Chondrocyte (in vitro differentiated cells): ENCODE results near the gene PSAP. TPM values are rescaled to one million over a fixed set of nuclear protein-coding genes. Genes with fewer than 3 reads are reported as not detected.

ENCODE experiments used
- DNase-seq: peaks from one replicate; pipeline ENCODE4 v3.0.0; 2021; ENCODE audit warnings: mixed read lengths, low spot score
- H3K27ac Mint-ChIP-seq: one replicate; pipeline ENCODE4 v1.8.0; 2021; ENCODE audit warnings: mild to moderate bottlenecking, moderate library complexity, mixed read lengths; ENCODE audit not compliant: unreplicated experiment
- H3K27me3 Mint-ChIP-seq: 2 replicates; pipeline ENCODE4 v1.8.0; 2021; ENCODE audit warnings: low read depth, mixed read lengths
- H3K36me3 Mint-ChIP-seq: 2 replicates; pipeline ENCODE4 v1.8.0; 2021; ENCODE audit warnings: low read depth, mixed read lengths
- H3K4me1 Mint-ChIP-seq: 2 replicates; pipeline ENCODE4 v1.8.0; 2021; ENCODE audit warnings: low read depth, mild to moderate bottlenecking, mixed read lengths
- H3K4me3 Mint-ChIP-seq: one replicate; pipeline ENCODE4 v1.8.0; 2021; ENCODE audit warnings: mild to moderate bottlenecking, moderate library complexity, mixed read lengths; ENCODE audit not compliant: unreplicated experiment
- H3K9me3 Mint-ChIP-seq: 2 replicates; pipeline ENCODE4 v1.8.0; 2021; ENCODE audit warnings: low read depth, mixed read lengths
- total RNA-seq: library from RNA; stranded (reverse); gene quantifications from 3 replicates; pipeline ENCODE4 v1.2.1, GENCODE V29; 2021
- TF ChIP-seq, protein P1 (sequence below): fragments of 200-600 bp; sonication (generic); IDR thresholded peaks from 2 replicates; pipeline ENCODE4 v1.5.0; 2021; ENCODE audit warnings: antibody characterized with exemption, mild to moderate bottlenecking, moderate library complexity

Gene PSAP
- total RNA-seq, 1 donor from 2014 or later: 970 TPM

DNA sequence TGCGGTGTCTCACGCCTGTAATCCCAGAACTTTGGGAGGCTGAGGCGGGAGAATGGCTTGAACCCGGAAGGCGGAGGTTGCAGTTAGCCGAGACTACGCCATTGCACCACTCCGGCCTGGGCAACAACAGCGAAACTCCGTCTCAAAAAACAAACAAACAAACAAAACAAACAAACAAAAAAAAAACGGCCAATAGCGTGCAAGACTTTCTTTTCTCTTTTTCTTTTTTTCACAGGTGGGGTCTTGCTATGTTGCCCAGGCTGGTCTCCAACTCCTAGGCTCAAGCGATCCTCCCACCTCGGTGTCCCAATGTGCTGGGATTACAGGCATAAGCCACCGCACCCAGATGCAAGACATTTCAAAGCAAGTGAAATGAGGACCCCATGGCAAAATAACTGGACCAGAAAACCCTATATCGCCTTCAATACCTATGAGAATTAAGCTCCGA, 1.6 kb downstream of the PSAP start:
- peak; percentile 24 for DNase-seq
- Mint-ChIP-seq H3K27me3 (no peaks in the 10 kb centered on the region), H3K27ac (peak overlapping the region; percentile 8), H3K4me3 (peak overlapping the region; percentile 94), H3K9me3 (no peaks in the 10 kb centered on the region), H3K4me1 (peaks cover 53% of the 10 kb centered on the region), H3K36me3 (peaks cover 1% of the 10 kb centered on the region)
- TF ChIP-seq, protein P1, sequence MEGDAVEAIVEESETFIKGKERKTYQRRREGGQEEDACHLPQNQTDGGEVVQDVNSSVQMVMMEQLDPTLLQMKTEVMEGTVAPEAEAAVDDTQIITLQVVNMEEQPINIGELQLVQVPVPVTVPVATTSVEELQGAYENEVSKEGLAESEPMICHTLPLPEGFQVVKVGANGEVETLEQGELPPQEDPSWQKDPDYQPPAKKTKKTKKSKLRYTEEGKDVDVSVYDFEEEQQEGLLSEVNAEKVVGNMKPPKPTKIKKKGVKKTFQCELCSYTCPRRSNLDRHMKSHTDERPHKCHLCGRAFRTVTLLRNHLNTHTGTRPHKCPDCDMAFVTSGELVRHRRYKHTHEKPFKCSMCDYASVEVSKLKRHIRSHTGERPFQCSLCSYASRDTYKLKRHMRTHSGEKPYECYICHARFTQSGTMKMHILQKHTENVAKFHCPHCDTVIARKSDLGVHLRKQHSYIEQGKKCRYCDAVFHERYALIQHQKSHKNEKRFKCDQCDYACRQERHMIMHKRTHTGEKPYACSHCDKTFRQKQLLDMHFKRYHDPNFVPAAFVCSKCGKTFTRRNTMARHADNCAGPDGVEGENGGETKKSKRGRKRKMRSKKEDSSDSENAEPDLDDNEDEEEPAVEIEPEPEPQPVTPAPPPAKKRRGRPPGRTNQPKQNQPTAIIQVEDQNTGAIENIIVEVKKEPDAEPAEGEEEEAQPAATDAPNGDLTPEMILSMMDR: no peak

DNA sequence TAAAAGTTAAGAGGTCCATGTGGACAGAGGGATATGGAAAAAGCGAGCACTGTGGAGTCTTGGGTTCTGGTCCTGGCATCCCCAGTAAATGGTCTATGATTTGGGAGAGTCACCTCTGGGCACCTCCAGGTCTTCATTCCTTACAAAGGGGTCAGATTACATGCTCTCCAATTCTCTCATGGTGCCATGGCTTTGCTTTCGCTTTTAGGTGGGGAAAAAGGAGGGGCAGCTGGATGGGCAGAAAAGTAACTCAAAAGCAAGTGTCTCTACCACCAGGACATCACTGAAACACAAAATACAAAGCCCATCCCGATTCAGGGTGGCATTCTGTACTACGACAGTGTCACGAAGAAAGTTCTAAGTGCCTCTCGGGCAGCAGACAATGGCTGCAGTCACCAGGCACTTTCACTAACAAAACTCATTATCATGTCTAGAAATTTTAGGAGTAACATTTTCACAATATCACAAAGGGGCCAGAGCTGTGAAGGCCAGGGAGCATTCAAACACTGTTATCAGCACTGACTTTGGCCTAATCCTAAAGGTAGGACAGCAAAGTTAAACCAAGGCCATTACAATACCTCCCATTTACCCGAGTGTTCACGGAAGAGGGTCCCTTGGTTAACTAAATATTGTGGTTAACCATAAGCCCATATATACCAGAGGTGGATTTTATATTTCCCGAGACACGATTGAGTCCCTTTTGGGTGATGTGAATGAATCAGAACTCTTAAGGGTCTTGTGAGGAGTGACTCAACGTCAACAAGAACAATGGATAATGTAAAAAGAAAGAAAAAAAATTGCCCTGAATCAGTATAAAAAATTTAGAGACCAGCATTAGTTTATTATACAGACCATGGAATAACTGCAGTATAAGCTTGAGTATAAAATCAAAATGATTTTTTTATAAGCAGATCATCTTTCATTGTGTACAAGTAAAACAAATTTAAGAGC, 2.5 kb downstream of the PSAP start:
- Mint-ChIP-seq H3K27ac (peak overlapping the region; percentile 83), H3K4me3 (peak overlapping the region; percentile 94), H3K27me3 (no peaks in the 10 kb centered on the region), H3K4me1 (peaks cover 50% of the 10 kb centered on the region), H3K9me3 (no peaks in the 10 kb centered on the region), H3K36me3 (peaks cover 1% of the 10 kb centered on the region)
- TF ChIP-seq, protein P1: no peak
- no peak for DNase-seq

DNA sequence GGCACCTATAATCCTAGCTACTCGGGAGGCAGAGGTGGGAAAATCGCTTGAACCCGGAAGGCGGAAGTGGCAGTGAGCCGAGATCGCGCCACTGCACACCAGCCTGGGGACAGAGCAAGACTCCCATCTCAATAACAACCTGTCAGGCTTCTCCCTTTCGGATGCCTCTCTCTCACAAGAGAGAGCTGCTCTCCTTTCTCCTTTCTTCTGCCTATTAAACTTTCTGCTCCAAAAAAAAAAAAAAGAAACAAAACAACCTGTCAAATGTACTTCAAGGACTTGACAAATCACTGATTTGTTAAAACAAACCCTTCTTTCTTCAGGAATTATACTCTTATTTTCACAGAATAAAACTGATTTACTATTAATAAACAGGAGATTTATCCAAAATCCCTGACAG, 3.6 kb downstream of the PSAP start:
- H3K9me3 Mint-ChIP-seq: no peaks in the 10 kb centered on the region
- H3K4me3 Mint-ChIP-seq: no peak overlapping the region
- no peaks in the 10 kb centered on the region for H3K27me3 Mint-ChIP-seq
- H3K36me3 Mint-ChIP-seq: peaks cover 1% of the 10 kb centered on the region
- TF ChIP-seq, protein P1: no peak
- H3K4me1 Mint-ChIP-seq: peaks cover 50% of the 10 kb centered on the region
- H3K27ac Mint-ChIP-seq: no peak overlapping the region
- peak; percentile 4 for DNase-seq

DNA sequence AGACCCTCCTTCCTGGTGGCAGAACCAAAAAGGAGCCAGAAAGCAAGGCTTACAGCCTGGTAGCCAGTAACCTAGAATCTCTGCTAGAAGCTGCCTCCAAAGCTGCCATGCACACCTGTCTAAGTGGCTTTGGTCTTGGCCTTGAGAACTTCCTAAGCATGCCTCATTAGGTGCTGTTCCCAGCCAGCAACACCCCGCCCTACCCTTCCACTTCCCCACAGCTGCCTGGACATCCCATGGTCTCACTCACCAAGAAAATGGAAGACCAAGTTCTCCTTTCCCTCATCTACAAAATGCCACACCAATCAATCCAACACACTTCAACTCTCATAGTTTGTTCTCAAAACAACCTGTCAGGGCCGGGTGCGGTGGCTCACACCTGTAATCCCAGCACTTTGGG, 4.2 kb downstream of the PSAP start:
- TF ChIP-seq, protein P1: no peak
- Mint-ChIP-seq H3K9me3 (no peaks in the 10 kb centered on the region), H3K27ac (no peak overlapping the region), H3K4me3 (no peak overlapping the region), H3K36me3 (peaks cover 1% of the 10 kb centered on the region), H3K27me3 (no peaks in the 10 kb centered on the region), H3K4me1 (peaks cover 46% of the 10 kb centered on the region)
- DNase-seq: peak; percentile 27

DNA sequence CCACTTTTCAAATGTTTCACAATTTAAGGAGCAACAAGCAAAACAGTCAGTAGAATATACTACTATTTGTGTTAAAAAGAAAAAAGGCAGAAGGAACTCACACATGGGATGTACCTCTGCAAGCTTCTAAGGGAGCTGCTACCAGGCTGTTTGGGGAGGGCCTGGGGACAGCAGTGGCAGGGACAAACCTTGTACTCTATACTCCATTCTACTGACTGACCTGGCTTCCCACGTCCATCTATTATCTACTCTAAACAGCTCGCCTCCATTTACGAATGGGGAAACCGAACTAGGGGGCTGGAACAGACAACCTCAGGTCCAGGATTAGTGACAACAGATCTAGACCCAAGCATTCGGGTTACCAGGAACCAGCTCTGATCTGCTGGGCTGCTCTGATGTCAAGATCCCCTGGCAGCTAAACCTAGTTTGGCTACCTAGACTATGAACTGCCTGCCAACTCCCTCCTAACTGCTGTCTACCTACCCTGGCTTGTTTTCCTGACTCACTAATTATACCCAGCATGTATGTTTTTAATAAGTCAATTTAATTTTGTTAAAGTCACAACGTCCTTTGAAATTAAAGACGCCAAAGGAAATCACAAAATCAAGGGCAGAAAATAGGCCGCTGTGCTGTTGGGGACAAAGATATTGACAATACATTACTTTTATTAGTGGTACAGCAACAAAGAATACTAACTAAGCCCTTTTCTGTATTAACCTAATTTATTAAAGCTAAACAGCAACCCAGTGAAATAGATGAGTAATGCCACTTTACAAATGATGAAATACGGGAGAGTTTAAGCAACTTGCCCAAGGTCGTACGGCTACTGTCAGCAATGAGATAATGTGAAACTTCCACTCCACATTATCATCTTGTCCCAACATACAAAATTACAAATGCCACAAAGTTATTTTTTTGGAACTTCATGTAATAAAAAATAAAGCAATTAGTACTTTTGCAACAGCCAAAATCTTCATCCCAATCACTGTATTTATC, 5.3 kb downstream of the PSAP start:
- TF ChIP-seq, protein P1: no peak
- Mint-ChIP-seq H3K27ac (no peak overlapping the region), H3K4me1 (peaks cover 43% of the 10 kb centered on the region), H3K9me3 (no peaks in the 10 kb centered on the region), H3K36me3 (peaks cover 1% of the 10 kb centered on the region), H3K27me3 (no peaks in the 10 kb centered on the region), H3K4me3 (no peak overlapping the region)
- no peak for DNase-seq
